Vagina (tissue), 2 donors: ENCODE measurements around the gene SDR9C7. TPM values are rescaled to one million over a fixed set of nuclear protein-coding genes. Genes with fewer than 3 reads are reported as not detected.
"Not testable (repeated sequence)": the region's sequence is repeated elsewhere in the genome, so short reads cannot be mapped to it uniquely, and the experiment has no call there.

Experiments
- DNase-seq, 2 donors: peaks; one replicate each; pipeline ENCODE4 v3.0.0-alpha.2; 2017; ENCODE audit errors: extremely low spot score in 2 of 2
- H3K27ac ChIP-seq: fragments of 200-600 bp; sonication (generic); one replicate; pipeline ENCODE4 v1.5.1; 2019
- H3K27me3 ChIP-seq: fragments of 200-600 bp; sonication (generic); one replicate; pipeline ENCODE4 v1.5.1; 2019
- H3K36me3 ChIP-seq, 2 donors: fragments of 200-600 bp; sonication (generic); one replicate each; pipeline ENCODE4 v1.5.1; 2017 to 2019
- H3K4me1 ChIP-seq: fragments of 200-600 bp; sonication (generic); one replicate; pipeline ENCODE4 v1.5.1; 2019
- H3K4me3 ChIP-seq, 2 donors: fragments of 200-600 bp; sonication (generic); 1 replicate in 1 of 2; 2 replicates in 1 of 2; pipeline ENCODE4 v1.5.1; 2016 to 2019
- H3K9me3 ChIP-seq: fragments of 200-600 bp; sonication (generic); one replicate; pipeline ENCODE4 v1.5.1; 2019
- POLR2A ChIP-seq, 2 donors: fragments of 450-650 bp; IDR thresholded peaks; one replicate each; pipeline ENCODE4 v1.6.1; 2017; ENCODE audit warnings: antibody characterized with exemption in 2 of 2, mild to moderate bottlenecking in 2 of 2, moderate library complexity in 2 of 2
- POLR2AphosphoS5 ChIP-seq, 2 donors: sonication (generic); formaldehyde crosslinking; IDR thresholded peaks; one replicate each; pipeline ENCODE4 v1.9.0; 2017; ENCODE audit warnings: antibody characterized with exemption in 2 of 2, mild to moderate bottlenecking in 2 of 2, low read depth in 1 of 2; ENCODE audit not compliant: insufficient read depth in 1 of 2
- intact Hi-C: fragments of 100-400 bp; cut with DNase I; formaldehyde crosslinking; loops from one replicate; pipeline ENCODE4 v1.15.1; 2023
- total RNA-seq: library from RNA; depleted of rRNA; stranded (reverse); fragments of >200 nt; gene quantifications from one replicate; pipeline ENCODE4 v1.2.3, GENCODE V29; 2016
- TF ChIP-seq, protein P1 (sequence below), 3 experiments: fragments of 450-650 bp in 2 of 3; fragments of 200-600 bp in 1 of 3; sonication (generic) in 1 of 3; IDR thresholded peaks; one replicate each; pipeline ENCODE4 v1.5.1; 2017 to 2019; ENCODE audit warnings: antibody characterized with exemption in 3 of 3, mild to moderate bottlenecking in 2 of 3, moderate library complexity in 2 of 3

The SDR9C7 gene
- total RNA-seq, 1 donor from 2014 or later = 11.0 TPM

DNA sequence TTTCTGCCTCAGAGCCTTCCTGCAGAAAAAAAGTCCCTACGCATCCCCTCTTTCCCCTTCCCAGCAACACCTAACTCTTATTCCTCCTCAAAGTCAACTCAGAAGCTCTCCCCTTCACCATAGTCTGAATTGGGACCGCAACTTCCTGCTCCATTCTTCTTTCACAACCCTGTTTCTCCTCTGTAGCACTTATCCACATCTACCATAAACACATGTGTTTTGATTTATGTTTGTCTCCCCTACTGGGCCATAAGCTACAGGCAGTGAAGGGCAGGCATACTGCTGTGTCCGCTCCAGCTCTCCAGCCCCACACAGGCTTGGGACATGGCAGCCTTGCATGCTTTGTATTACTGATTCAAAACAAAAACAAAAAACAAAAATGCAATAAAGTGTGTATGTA is 5.9 kb downstream of the SDR9C7 start:
- no peak for DNase-seq
- intact Hi-C loops = no loop called here
- Histone ChIP-seq H3K4me3 (no peak overlapping the region), H3K9me3 (no peaks in the 10 kb centered on the region), H3K27me3 (no peaks in the 10 kb centered on the region), H3K36me3 (no peaks in the 10 kb centered on the region), H3K4me1 (peaks cover 18% of the 10 kb centered on the region), H3K27ac (no peak overlapping the region)
- no peak for TF ChIP-seq POLR2A (IDR thresholded peaks at IDR 0.05)
- TF ChIP-seq, protein P1, sequence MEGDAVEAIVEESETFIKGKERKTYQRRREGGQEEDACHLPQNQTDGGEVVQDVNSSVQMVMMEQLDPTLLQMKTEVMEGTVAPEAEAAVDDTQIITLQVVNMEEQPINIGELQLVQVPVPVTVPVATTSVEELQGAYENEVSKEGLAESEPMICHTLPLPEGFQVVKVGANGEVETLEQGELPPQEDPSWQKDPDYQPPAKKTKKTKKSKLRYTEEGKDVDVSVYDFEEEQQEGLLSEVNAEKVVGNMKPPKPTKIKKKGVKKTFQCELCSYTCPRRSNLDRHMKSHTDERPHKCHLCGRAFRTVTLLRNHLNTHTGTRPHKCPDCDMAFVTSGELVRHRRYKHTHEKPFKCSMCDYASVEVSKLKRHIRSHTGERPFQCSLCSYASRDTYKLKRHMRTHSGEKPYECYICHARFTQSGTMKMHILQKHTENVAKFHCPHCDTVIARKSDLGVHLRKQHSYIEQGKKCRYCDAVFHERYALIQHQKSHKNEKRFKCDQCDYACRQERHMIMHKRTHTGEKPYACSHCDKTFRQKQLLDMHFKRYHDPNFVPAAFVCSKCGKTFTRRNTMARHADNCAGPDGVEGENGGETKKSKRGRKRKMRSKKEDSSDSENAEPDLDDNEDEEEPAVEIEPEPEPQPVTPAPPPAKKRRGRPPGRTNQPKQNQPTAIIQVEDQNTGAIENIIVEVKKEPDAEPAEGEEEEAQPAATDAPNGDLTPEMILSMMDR (IDR thresholded peaks at IDR 0.05) = no peak
- no peak for TF ChIP-seq POLR2AphosphoS5 (IDR thresholded peaks at IDR 0.05; ENCODE audit: insufficient read depth in 1 of 2, low read depth in 1 of 2)

DNA sequence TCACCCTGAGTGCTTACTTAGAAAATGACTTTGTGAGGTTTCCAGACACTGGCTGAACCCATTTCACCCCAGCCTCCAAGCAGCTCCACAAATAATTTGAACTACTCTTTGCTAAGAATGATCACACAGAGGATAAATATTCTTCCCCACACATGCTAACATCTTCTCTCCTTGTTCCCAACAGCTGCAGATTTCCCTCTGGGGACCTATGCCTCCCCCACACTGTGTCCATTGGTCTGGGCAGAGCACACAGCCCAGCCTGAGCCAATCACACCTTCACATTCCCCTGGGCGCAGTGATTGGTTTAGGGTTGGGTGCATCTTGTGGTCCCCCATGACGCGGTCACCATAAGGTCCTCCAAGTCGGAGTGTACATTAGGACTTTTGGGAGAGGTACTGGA is 6.9 kb downstream of the SDR9C7 start:
- H3K27me3 ChIP-seq = no peaks in the 10 kb centered on the region
- intact Hi-C loops = no loop called here
- no peak for DNase-seq
- H3K36me3 ChIP-seq = no peaks in the 10 kb centered on the region
- no peak overlapping the region for H3K27ac ChIP-seq
- H3K9me3 ChIP-seq = no peaks in the 10 kb centered on the region
- peaks cover 14% of the 10 kb centered on the region for H3K4me1 ChIP-seq
- H3K4me3 ChIP-seq = no peak overlapping the region
- TF ChIP-seq, protein P1 (IDR thresholded peaks at IDR 0.05) = no peak
- TF ChIP-seq POLR2A (IDR thresholded peaks at IDR 0.05) (no peak), POLR2AphosphoS5 (IDR thresholded peaks at IDR 0.05; ENCODE audit: insufficient read depth in 1 of 2, low read depth in 1 of 2) (no peak)

DNA sequence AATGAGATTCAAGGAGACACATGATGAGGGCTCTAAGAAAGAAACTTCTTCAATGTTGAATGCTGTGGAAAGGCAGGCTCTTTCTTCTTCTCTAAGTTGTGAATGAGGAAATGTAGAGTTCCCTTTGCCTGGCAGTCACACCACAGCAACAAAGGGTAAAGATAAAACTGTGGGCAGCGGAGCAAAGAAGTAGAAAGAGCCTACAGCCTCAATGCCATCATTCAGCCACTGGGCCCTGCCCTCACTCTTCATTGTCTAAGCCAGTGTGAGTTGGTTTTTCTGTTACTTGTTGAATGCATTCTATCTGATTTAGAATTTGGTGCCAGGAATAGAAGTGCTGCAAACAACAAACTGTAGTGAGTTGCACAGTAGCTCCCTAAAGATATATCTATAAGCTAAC is 12.2 kb downstream of the SDR9C7 start:
- no peak for DNase-seq
- intact Hi-C loops = no loop called here
- Histone ChIP-seq H3K27ac (no peak overlapping the region), H3K27me3 (no peaks in the 10 kb centered on the region), H3K9me3 (no peaks in the 10 kb centered on the region), H3K4me3 (no peak overlapping the region), H3K4me1 (no peaks in the 10 kb centered on the region), H3K36me3 (no peaks in the 10 kb centered on the region)
- TF ChIP-seq POLR2AphosphoS5 (IDR thresholded peaks at IDR 0.05; ENCODE audit: insufficient read depth in 1 of 2, low read depth in 1 of 2) = no peak
- no peak for TF ChIP-seq POLR2A (IDR thresholded peaks at IDR 0.05)
- TF ChIP-seq, protein P1 (IDR thresholded peaks at IDR 0.05) = no peak

DNA sequence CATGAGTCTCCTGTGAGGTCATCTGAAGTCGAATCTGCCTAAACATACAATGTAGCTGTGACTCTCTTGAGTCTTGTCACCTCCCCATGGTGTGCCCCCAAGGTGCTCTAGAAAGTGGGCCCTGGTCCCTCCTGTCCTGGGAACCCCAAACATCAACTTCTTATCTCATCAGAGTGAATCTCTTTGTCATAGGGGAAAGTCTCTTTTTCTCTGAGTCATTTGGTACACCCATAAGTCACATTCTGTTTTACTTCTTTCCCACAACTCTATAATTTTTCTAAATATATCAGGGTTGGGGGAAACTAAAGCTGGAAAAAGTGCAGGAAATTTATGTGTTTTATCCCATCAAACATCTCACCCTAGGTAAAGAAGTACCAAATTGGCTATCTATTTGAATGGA is 12.9 kb downstream of the SDR9C7 start:
- Histone ChIP-seq H3K4me1 (no peaks in the 10 kb centered on the region), H3K27me3 (no peaks in the 10 kb centered on the region), H3K4me3 (no peak overlapping the region), H3K9me3 (no peaks in the 10 kb centered on the region), H3K36me3 (no peaks in the 10 kb centered on the region), H3K27ac (no peak overlapping the region)
- intact Hi-C loops = no loop called here
- DNase-seq = no peak
- TF ChIP-seq POLR2AphosphoS5 (IDR thresholded peaks at IDR 0.05; ENCODE audit: insufficient read depth in 1 of 2, low read depth in 1 of 2) (no peak), POLR2A (IDR thresholded peaks at IDR 0.05) (no peak)
- TF ChIP-seq, protein P1 (IDR thresholded peaks at IDR 0.05) = no peak

DNA sequence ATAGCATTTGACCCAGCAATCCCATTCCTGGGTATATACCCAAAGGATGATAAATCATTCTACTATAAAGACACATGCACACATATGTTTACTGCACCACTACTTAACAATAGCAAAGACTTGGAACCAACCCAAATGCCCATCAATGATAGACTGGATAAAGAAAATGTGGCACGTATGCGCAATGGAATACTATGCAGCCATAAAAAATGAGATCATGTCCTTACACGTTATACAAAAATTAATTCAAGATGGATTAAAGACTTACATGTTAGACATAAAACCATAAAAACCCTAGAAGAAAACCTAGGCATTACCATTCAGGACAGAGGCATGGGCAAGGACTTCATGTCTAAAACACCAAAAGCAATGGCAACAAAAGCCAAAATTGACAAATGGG is 16.1 kb downstream of the SDR9C7 start:
- intact Hi-C loops, H3K27ac ChIP-seq, H3K4me1 ChIP-seq, H3K4me3 ChIP-seq, DNase-seq, H3K9me3 ChIP-seq, H3K36me3 ChIP-seq, H3K27me3 ChIP-seq: not testable (repeated sequence)

DNA sequence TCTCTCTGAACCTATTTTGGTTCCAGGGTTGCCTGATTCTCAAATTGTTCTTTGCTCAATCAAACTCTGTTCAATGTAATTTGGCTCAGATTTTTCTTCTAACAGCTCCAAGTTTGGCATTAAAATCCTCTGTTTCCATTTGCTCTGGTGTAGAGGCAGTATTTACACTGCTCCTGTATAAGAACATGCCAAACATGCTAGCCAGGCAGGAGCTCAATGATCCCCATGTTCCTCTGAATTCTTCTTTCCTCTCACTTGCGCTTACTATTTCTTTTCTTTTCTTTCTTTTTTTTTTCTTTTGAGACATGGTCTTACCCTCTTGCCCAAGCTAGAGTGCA is 17.2 kb downstream of the SDR9C7 start:
- TF ChIP-seq POLR2AphosphoS5 (IDR thresholded peaks at IDR 0.05; ENCODE audit: insufficient read depth in 1 of 2, low read depth in 1 of 2) (no peak), POLR2A (IDR thresholded peaks at IDR 0.05) (no peak)
- TF ChIP-seq, protein P1 (IDR thresholded peaks at IDR 0.05) = no peak
- no peaks in the 10 kb centered on the region for H3K4me1 ChIP-seq
- intact Hi-C loops = no loop called here

More for the DNA sequence above, 17.2 kb downstream of the SDR9C7 start:
- Histone ChIP-seq H3K36me3 (no peaks in the 10 kb centered on the region), H3K9me3 (no peaks in the 10 kb centered on the region), H3K27ac (no peak overlapping the region), H3K4me3 (no peak overlapping the region), H3K27me3 (no peaks in the 10 kb centered on the region)
- no peak for DNase-seq
